Measurements from ENCODE around the gene PLXNA4. TPM values are rescaled to one million over a fixed set of nuclear protein-coding genes. Genes with fewer than 3 reads are reported as not detected.

PLXNA4 gene
- total and polyA plus RNA-seq, 2 experiments from 2014 or later, result 0.08 to 0.80 TPM

- Mint-ChIP-seq H3K9me3 (peaks cover 4% of the 10 kb centered on the region; the same call in 2 of the 3 replicates), H3K4me1 (peaks cover 30% of the 10 kb centered on the region), H3K27me3 (ENCODE audit: insufficient read depth, low read depth, poor library complexity) (peaks cover 2% of the 10 kb centered on the region), H3K4me3 (no peak overlapping the region), H3K27ac (no peak overlapping the region), H3K36me3 (ENCODE audit: low read depth) (0 out of 3 replicates have a peak, but pooled peaks cover 3% of the 10 kb centered on the region)
- ATAC-seq (no peak), DNase-seq (ENCODE audit: low spot score) (no peak)
- H3K27me3 ChIP-seq (ENCODE audit: insufficient read depth), result no peaks in the 10 kb centered on the region
- no peak overlapping the region for H2AFZ ChIP-seq
- no peaks in the 10 kb centered on the region for H3K79me2 ChIP-seq (replicated peaks; ENCODE audit: insufficient read depth)
- H3K36me3 ChIP-seq (ENCODE audit: insufficient read depth), result no peaks in the 10 kb centered on the region
- H3K4me3 ChIP-seq, result no peak overlapping the region
- no peaks in the 10 kb centered on the region for H4K20me1 ChIP-seq (replicated peaks; ENCODE audit: insufficient read depth)
- H3K9me2 ChIP-seq (ENCODE audit: insufficient read depth), result peaks cover 20% of the 10 kb centered on the region; the same call in 1 of the 2 replicates
- no peak overlapping the region for H3K27ac ChIP-seq (ENCODE audit: low read depth)
- H3F3A ChIP-seq (replicated peaks; ENCODE audit: low read depth), result no peaks in the 10 kb centered on the region
- H3K4me1 ChIP-seq (ENCODE audit: insufficient read depth), result peaks cover 17% of the 10 kb centered on the region
- no peak for TF ChIP-seq ETS1 (IDR thresholded peaks at IDR 0.05)
- TF ChIP-seq NANOG (IDR thresholded peaks at IDR 0.05; ENCODE audit: borderline replicate concordance), result no peak
- TF ChIP-seq JUNB (IDR thresholded peaks at IDR 0.05; ENCODE audit: unreplicated experiment), result no peak
- TF ChIP-seq ZNF331 (CRISPR knock-in tag; IDR thresholded peaks at IDR 0.05; ENCODE audit: low read depth), result no peak
- TF ChIP-seq CTCF (conservative IDR thresholded peaks at IDR 0.05; ENCODE audit: low read depth in 2 of 2), result no peak; a peak in 1 of 4 replicates
- no peak for TF ChIP-seq EZH2phosphoT487 (IDR thresholded peaks at IDR 0.05; ENCODE audit: unreplicated experiment)
- TF ChIP-seq STAT1 (IDR thresholded peaks at IDR 0.05; ENCODE audit: unreplicated experiment), result no peak
- TF ChIP-seq ZNF462 (CRISPR knock-in tag; IDR thresholded peaks at IDR 0.05), result no peak
- no peak for TF ChIP-seq REST (IDR thresholded peaks at IDR 0.05; ENCODE audit: unreplicated experiment)
- TF ChIP-seq CREB1 (CRISPR knock-in tag; IDR thresholded peaks at IDR 0.05; ENCODE audit: low read depth), result no peak
- TF ChIP-seq POLR2AphosphoS5 (IDR thresholded peaks at IDR 0.05; ENCODE audit: low read depth), result no peak
- no peak for TF ChIP-seq ZNF114 (CRISPR knock-in tag; IDR thresholded peaks at IDR 0.05)
- no peak overlapping the region for H3K4me2 ChIP-seq
These were observed 38.7 kb downstream of the PLXNA4 start for GRCh38 chr7:132537456-132538145.

Measured in GM23338 (cell line).